Breast epithelium (tissue), 3 donors: ENCODE measurements around the gene SAP130.

Experiments
- CTCF ChIP-seq, 3 donors: fragments of 450-650 bp; IDR thresholded peaks; one replicate each; pipeline ENCODE4 v1.5.1; 2016 to 2017; ENCODE audit warnings: antibody characterized with exemption in 3 of 3, mild to moderate bottlenecking in 3 of 3, moderate library complexity in 3 of 3
- POLR2A ChIP-seq: fragments of 450-650 bp; IDR thresholded peaks from one replicate; pipeline ENCODE4 v1.6.1; 2016; ENCODE audit warnings: antibody characterized with exemption, mild to moderate bottlenecking, moderate library complexity

GRCh38 chr2:127961729-127962128 lies 66.1 kb downstream of the SAP130 start:
- TF ChIP-seq CTCF (IDR thresholded peaks at IDR 0.05) (no peak), POLR2A (no peak)
